SK-N-SH (cell line): ENCODE measurements around the gene CRK. TPM values are rescaled to one million over a fixed set of nuclear protein-coding genes. Genes with fewer than 3 reads are reported as not detected.

Experiments
- CTCF ChIA-PET: fragments of 300-600, 350-600 bp; formaldehyde crosslinking; extraction: SDS; loops from one replicate; lab custom pipeline; 2021; lab: Yijun Ruan, JAX
- POLR2A ChIA-PET: fragments of 350-600 bp; sonication (Branson Sonifier 250); formaldehyde crosslinking; extraction: SDS; loops from one replicate; lab custom pipeline; 2020; ENCODE audit warnings: antibody characterized with exemption, inconsistent platforms; lab: Yijun Ruan, JAX
- DNase-seq: peaks from one replicate; pipeline ENCODE4 v3.0.0; 2012
- H2AFZ ChIP-seq: fragments of 200-600 bp; sonication (generic); 2 replicates; pipeline ENCODE4 v1.8.1; 2016; ENCODE audit warnings: antibody characterized with exemption, mild to moderate bottlenecking, low read depth
- H3F3A ChIP-seq: fragments of 200-600 bp; sonication (generic); replicated peaks from 2 replicates; pipeline ENCODE3; 2016; ENCODE audit warnings: antibody characterized with exemption, mild to moderate bottlenecking; ENCODE audit not compliant: insufficient read depth
- H3K27ac ChIP-seq, 2 experiments: fragments of 200-500 bp in 1 of 2; fragments of 200-600 bp in 1 of 2; sonication (Bioruptor generic) in 1 of 2; sonication (generic), shearing (Covaris generic) in 1 of 2; 2 replicates each; pipeline versions ENCODE4 v1.5.1 to v1.6.1; 2014 to 2016; ENCODE audit warnings: low read depth in 2 of 2, inconsistent platforms in 1 of 2, low read length in 1 of 2, mild to moderate bottlenecking in 1 of 2, mixed read lengths in 1 of 2
- H3K27me3 ChIP-seq: fragments of 200-600 bp; sonication (generic), shearing (Covaris generic); 2 replicates; pipeline ENCODE4 v1.6.1; 2016; ENCODE audit warnings: mixed run types; ENCODE audit not compliant: insufficient read depth
- H3K36me3 ChIP-seq, 2 experiments: fragments of 200-500 bp in 1 of 2; fragments of 200-600 bp in 1 of 2; sonication (Bioruptor generic) in 1 of 2; sonication (generic) in 1 of 2; replicated peaks in 1 of 2; 2 replicates each; pipeline versions ENCODE3 to v1.5.1; 2014 to 2016; ENCODE audit warnings: low read length in 1 of 2, mild to moderate bottlenecking in 1 of 2; ENCODE audit not compliant: insufficient read depth in 2 of 2, control insufficient read depth in 1 of 2
- H3K4me1 ChIP-seq, 2 experiments: fragments of 200-500 bp in 1 of 2; fragments of 200-600 bp in 1 of 2; sonication (Bioruptor generic) in 1 of 2; sonication (generic), shearing (Covaris generic) in 1 of 2; 2 replicates each; pipeline versions ENCODE4 v1.5.1 to v1.6.1; 2014 to 2016; ENCODE audit warnings: low read depth in 1 of 2, low read length in 1 of 2, mixed run types in 1 of 2; ENCODE audit not compliant: insufficient read depth in 2 of 2, control insufficient read depth in 1 of 2
- H3K4me2 ChIP-seq: fragments of 200-600 bp; sonication (generic), shearing (Covaris generic); 2 replicates; pipeline ENCODE4 v1.6.1; 2017; ENCODE audit warnings: mixed run types
- H3K4me3 ChIP-seq, 2 experiments: fragments of 200-500 bp in 1 of 2; fragments of 200-600 bp in 1 of 2; sonication (Bioruptor generic) in 1 of 2; sonication (generic), shearing (Covaris generic) in 1 of 2; 2 replicates each; pipeline versions ENCODE4 v1.5.1 to v1.8.1; 2014 to 2016; ENCODE audit warnings: low read depth in 2 of 2, inconsistent platforms in 1 of 2, low read length in 1 of 2, mild to moderate bottlenecking in 1 of 2, mixed read lengths in 1 of 2, moderate library complexity in 1 of 2
- H3K79me2 ChIP-seq: fragments of 200-600 bp; sonication (generic); 2 replicates; pipeline ENCODE4 v1.8.1; 2017; ENCODE audit warnings: mild to moderate bottlenecking; ENCODE audit not compliant: insufficient read depth
- H3K9ac ChIP-seq: fragments of 200-600 bp; sonication (generic); 2 replicates; pipeline ENCODE4 v1.6.1; 2017; ENCODE audit warnings: mixed run types
- H3K9me2 ChIP-seq: fragments of 200-600 bp; sonication (generic); 2 replicates; pipeline ENCODE4 v1.6.1; 2017; ENCODE audit warnings: mixed run types
- H3K9me3 ChIP-seq: fragments of 200-600 bp; sonication (generic); 2 replicates; pipeline ENCODE4 v1.6.1; 2017; ENCODE audit warnings: mixed run types, mild to moderate bottlenecking, moderate library complexity
- H4K20me1 ChIP-seq: fragments of 200-600 bp; sonication (generic); 2 replicates; pipeline ENCODE4 v1.6.1; 2017; ENCODE audit warnings: mild to moderate bottlenecking, mixed run types; ENCODE audit not compliant: insufficient read depth
- CHD2 ChIP-seq: fragments of 150-350 bp; IDR thresholded peaks from 2 replicates; pipeline ENCODE4 v1.6.1; 2018; ENCODE audit warnings: low read length; ENCODE audit not compliant: partially characterized antibody
- EZH2phosphoT487 ChIP-seq: fragments of 200-600 bp; sonication (generic); IDR thresholded peaks from 2 replicates; pipeline ENCODE4 v1.6.1; 2017; ENCODE audit warnings: low read depth, mixed run types, mild to moderate bottlenecking, antibody characterized with exemption, moderate library complexity, borderline replicate concordance
- JUND ChIP-seq: IDR thresholded peaks from 2 replicates; pipeline ENCODE4 v1.4.0; 2012
- MEF2A ChIP-seq: IDR thresholded peaks from 2 replicates; pipeline ENCODE4 v1.4.0; 2012; ENCODE audit warnings: low read depth, borderline replicate concordance
- MXI1 ChIP-seq: IDR thresholded peaks from 2 replicates; pipeline ENCODE4 v1.6.1; 2012; ENCODE audit warnings: mild to moderate bottlenecking, low read depth, low read length, improper control_type of control experiment
- NRF1 ChIP-seq: IDR thresholded peaks from 2 replicates; pipeline ENCODE4 v1.6.1; 2012; ENCODE audit warnings: low read depth, mild to moderate bottlenecking, low read length
- PBX3 ChIP-seq: IDR thresholded peaks from 2 replicates; pipeline ENCODE4; 2012
- TAF1 ChIP-seq: IDR thresholded peaks from 2 replicates; pipeline ENCODE4 v1.6.1; 2012; ENCODE audit warnings: low read depth, mild to moderate bottlenecking, low read length, moderate library complexity, borderline replicate concordance
- TEAD4 ChIP-seq: IDR thresholded peaks from 2 replicates; pipeline ENCODE4 v1.4.0; 2012; ENCODE audit warnings: mild to moderate bottlenecking, borderline replicate concordance; ENCODE audit not compliant: insufficient read depth
- WGBS: methylation state at CpG from one replicate; pipeline ENCODE4 v1.1.6; 2017; ENCODE audit warnings: low lambda C conversion rate; 5-methylcytosine and 5-hydroxymethylcytosine counted together
- polyA plus RNA-seq, 3 experiments: library from polyadenylated mRNA; depleted of rRNA; stranded (reverse); fragments of >200 nt; gene quantifications; 2 replicates each; pipeline ENCODE4 v1.2.3, GENCODE V29; 2012
- TF ChIP-seq, protein P1 (sequence below): IDR thresholded peaks from 2 replicates; pipeline ENCODE4 v1.4.0; 2012; ENCODE audit warnings: low read depth, borderline replicate concordance
- TF ChIP-seq, protein P2 (sequence below): fragments of 150-350 bp; IDR thresholded peaks from 2 replicates; pipeline ENCODE4 v1.6.1; 2016; ENCODE audit warnings: mild to moderate bottlenecking, low read depth, low read length
- TF ChIP-seq, protein P3 (sequence below): IDR thresholded peaks from 2 replicates; pipeline ENCODE4 v1.4.0; 2012; ENCODE audit warnings: low read depth
- TF ChIP-seq, protein P4 (sequence below): fragments of 200-600 bp; sonication (generic); IDR thresholded peaks from 2 replicates; pipeline ENCODE4 v1.6.1; 2017; ENCODE audit warnings: antibody characterized with exemption, mild to moderate bottlenecking, moderate library complexity

CRK gene
- polyA plus RNA-seq, 1 of the 3 experiments (the other 2 are of a cell fraction): 50.7 TPM

- Histone ChIP-seq H3K9me3 (no peaks in the 10 kb centered on the region), H3K79me2 (no peaks in the 10 kb centered on the region; the same call in 1 of the 2 replicates), H3K27me3 (no peaks in the 10 kb centered on the region), H3K27ac (no peak overlapping the region), H3F3A (no peaks in the 10 kb centered on the region), H3K4me2 (no peak overlapping the region), H3K9me2 (no peaks in the 10 kb centered on the region), H2AFZ (no peak overlapping the region), H3K4me1 (no peaks in the 10 kb centered on the region), H3K4me3 (no peak overlapping the region), H3K36me3 (peaks cover 30 to 42% of the 10 kb centered on the region in 2 experiments), H3K9ac (no peak overlapping the region), H4K20me1 (no peaks in the 10 kb centered on the region)
- DNase-seq: no peak
- CTCF ChIA-PET: interaction anchor here (1.0 kb wide), 1 partner anchor 106 kb away, joined by 3 read pairs; no protein-coding TSS in a partner anchor
- POLR2A ChIA-PET: no interaction called here
- WGBS: 97% methylated on average over 12 of the region's 15 CpGs
- no peak for TF ChIP-seq MXI1
- TF ChIP-seq, protein P1, sequence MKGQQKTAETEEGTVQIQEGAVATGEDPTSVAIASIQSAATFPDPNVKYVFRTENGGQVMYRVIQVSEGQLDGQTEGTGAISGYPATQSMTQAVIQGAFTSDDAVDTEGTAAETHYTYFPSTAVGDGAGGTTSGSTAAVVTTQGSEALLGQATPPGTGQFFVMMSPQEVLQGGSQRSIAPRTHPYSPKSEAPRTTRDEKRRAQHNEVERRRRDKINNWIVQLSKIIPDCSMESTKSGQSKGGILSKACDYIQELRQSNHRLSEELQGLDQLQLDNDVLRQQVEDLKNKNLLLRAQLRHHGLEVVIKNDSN: no peak
- no peak for TF ChIP-seq NRF1
- no peak for TF ChIP-seq MEF2A
- no peak for TF ChIP-seq CHD2
- no peak for TF ChIP-seq PBX3
- TF ChIP-seq, protein P2, sequence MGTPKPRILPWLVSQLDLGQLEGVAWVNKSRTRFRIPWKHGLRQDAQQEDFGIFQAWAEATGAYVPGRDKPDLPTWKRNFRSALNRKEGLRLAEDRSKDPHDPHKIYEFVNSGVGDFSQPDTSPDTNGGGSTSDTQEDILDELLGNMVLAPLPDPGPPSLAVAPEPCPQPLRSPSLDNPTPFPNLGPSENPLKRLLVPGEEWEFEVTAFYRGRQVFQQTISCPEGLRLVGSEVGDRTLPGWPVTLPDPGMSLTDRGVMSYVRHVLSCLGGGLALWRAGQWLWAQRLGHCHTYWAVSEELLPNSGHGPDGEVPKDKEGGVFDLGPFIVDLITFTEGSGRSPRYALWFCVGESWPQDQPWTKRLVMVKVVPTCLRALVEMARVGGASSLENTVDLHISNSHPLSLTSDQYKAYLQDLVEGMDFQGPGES: no peak
- TF ChIP-seq TEAD4: no peak
- TF ChIP-seq, protein P3, sequence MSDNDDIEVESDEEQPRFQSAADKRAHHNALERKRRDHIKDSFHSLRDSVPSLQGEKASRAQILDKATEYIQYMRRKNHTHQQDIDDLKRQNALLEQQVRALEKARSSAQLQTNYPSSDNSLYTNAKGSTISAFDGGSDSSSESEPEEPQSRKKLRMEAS: no peak
These were observed 15.5 kb upstream of the CRK start for GRCh38 chr17:1471490-1471889.

DNA sequence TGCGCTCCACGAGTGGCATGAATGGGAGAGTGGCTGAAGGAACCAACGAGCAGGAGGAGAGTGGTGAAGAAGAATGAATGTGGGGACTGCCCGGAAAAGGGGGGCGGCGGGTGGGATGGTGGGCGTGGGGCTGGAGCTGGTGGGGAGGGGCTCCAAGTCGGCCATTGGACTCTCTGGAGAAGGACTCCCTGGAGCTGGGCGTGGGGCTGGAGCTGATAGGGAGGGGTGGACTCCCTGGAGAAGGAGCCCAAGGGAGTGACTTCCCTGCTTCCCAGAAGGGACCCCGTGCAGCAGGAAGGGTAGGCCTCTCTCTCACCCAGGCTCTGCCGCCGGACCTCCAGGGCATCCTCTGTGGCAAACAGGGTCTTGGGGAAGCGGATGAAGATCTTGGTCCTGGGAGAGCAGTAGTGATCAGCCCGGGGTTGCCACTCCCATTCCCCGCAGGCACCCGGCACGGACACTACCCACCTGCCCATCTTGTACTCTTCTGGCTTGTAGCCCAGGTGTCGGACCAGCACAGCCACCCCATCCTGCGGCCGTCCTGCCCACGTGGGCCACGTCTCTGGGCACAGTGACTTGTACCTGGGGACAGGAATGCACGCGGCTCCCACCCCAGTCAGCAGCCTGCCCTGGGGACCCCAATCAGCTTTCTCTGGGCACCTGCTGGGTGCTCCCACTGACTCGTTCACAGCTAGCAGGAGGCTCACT lies 14.9 kb upstream of the CRK start:
- WGBS: 92% methylated on average over 24 of the region's 25 CpGs
- DNase-seq: no peak
- no peaks in the 10 kb centered on the region; the same call in 1 of the 2 replicates for H3K79me2 ChIP-seq
- H3K9ac ChIP-seq: no peak overlapping the region
- H3K4me3 ChIP-seq: no peak overlapping the region
- H2AFZ ChIP-seq: no peak overlapping the region
- H4K20me1 ChIP-seq: no peaks in the 10 kb centered on the region
- no peaks in the 10 kb centered on the region for H3F3A ChIP-seq
- no peaks in the 10 kb centered on the region for H3K4me1 ChIP-seq
- peaks cover 24 to 42% of the 10 kb centered on the region in 2 experiments for H3K36me3 ChIP-seq
- ChIA-PET CTCF (no interaction called here), POLR2A (no interaction called here)
- no peaks in the 10 kb centered on the region for H3K9me2 ChIP-seq
- H3K9me3 ChIP-seq: no peaks in the 10 kb centered on the region
- H3K27ac ChIP-seq: no peak overlapping the region
- H3K27me3 ChIP-seq: no peaks in the 10 kb centered on the region
- no peak overlapping the region for H3K4me2 ChIP-seq
- no peak for TF ChIP-seq NRF1
- TF ChIP-seq, protein P4, sequence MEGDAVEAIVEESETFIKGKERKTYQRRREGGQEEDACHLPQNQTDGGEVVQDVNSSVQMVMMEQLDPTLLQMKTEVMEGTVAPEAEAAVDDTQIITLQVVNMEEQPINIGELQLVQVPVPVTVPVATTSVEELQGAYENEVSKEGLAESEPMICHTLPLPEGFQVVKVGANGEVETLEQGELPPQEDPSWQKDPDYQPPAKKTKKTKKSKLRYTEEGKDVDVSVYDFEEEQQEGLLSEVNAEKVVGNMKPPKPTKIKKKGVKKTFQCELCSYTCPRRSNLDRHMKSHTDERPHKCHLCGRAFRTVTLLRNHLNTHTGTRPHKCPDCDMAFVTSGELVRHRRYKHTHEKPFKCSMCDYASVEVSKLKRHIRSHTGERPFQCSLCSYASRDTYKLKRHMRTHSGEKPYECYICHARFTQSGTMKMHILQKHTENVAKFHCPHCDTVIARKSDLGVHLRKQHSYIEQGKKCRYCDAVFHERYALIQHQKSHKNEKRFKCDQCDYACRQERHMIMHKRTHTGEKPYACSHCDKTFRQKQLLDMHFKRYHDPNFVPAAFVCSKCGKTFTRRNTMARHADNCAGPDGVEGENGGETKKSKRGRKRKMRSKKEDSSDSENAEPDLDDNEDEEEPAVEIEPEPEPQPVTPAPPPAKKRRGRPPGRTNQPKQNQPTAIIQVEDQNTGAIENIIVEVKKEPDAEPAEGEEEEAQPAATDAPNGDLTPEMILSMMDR: no peak
- TF ChIP-seq, protein P2: no peak
- TF ChIP-seq, protein P1: no peak
- no peak for TF ChIP-seq TAF1
- TF ChIP-seq JUND: no peak
- TF ChIP-seq EZH2phosphoT487: no peak
- TF ChIP-seq MXI1: no peak
- TF ChIP-seq MEF2A: no peak
